Fibroblast of skin of right quadriceps (primary cell): ENCODE results near the gene RGS3.
"Not testable (repeated sequence)": the region's sequence is repeated elsewhere in the genome, so short reads cannot be mapped to it uniquely, and the experiment has no call there.

Experiments
- DNase-seq: peaks from one replicate; pipeline ENCODE4 v3.0.0-alpha.2; 2013

RGS3 gene

GRCh38 chr9:113463418-113464285 is at the start of gene RGS3:
Gene RGS3, plus strand, starts transcription at chr9:113463727. Its CDS starts 76 bp downstream, at chr9:113463803.
- no peak for DNase-seq

GRCh38 chr9:113416149-113416721 is 47.3 kb upstream of the RGS3 start:
- DNase-seq = no peak

- no peak for DNase-seq
Measured at GRCh38 chr9:113417370-113417769, 46.2 kb upstream of the RGS3 start.

GRCh38 chr9:113421726-113422125 is 41.8 kb upstream of the RGS3 start:
- DNase-seq = no peak

- no peak for DNase-seq
Measured at GRCh38 chr9:113425072-113425471, 38.5 kb upstream of the RGS3 start.

GRCh38 chr9:113426701-113427100 is 36.8 kb upstream of the RGS3 start:
- DNase-seq = no peak

- no peak for DNase-seq
Measured at GRCh38 chr9:113427629-113428028, 35.9 kb upstream of the RGS3 start.

GRCh38 chr9:113428062-113428615 is 35.4 kb upstream of the RGS3 start:
- no peak for DNase-seq

- DNase-seq = no peak
Measured at GRCh38 chr9:113431191-113431590, 32.3 kb upstream of the RGS3 start.

GRCh38 chr9:113436728-113437515 is 26.6 kb upstream of the RGS3 start:
- DNase-seq = no peak

- DNase-seq = not testable (repeated sequence)
Measured at GRCh38 chr9:113437716-113438115, 25.8 kb upstream of the RGS3 start.

GRCh38 chr9:113444736-113445135 is 18.8 kb upstream of the RGS3 start:
- DNase-seq = no peak

- peak; percentile 47 for DNase-seq
Measured at GRCh38 chr9:113446323-113446740, 17.2 kb upstream of the RGS3 start.

- DNase-seq = peak; percentile 43
Measured at GRCh38 chr9:113449376-113449775, 14.2 kb upstream of the RGS3 start.

- no peak for DNase-seq
Measured at GRCh38 chr9:113452113-113452605, 11.4 kb upstream of the RGS3 start.

- peak; percentile 85 for DNase-seq
Measured at GRCh38 chr9:113454914-113455761, 8.4 kb upstream of the RGS3 start.

- DNase-seq = peak; percentile 35
Measured at GRCh38 chr9:113456235-113456634, 7.3 kb upstream of the RGS3 start.

- no peak for DNase-seq
Measured at GRCh38 chr9:113461285-113461684, 2.2 kb upstream of the RGS3 start.

- no peak for DNase-seq
Measured at GRCh38 chr9:113461943-113462342, 1.6 kb upstream of the RGS3 start.

- DNase-seq = no peak
Measured at GRCh38 chr9:113462781-113463286, 693 bp upstream of the RGS3 start.

GRCh38 chr9:113464286-113464660 is 746 bp downstream of the RGS3 start:
- DNase-seq = no peak

- DNase-seq = no peak
Measured at GRCh38 chr9:113465599-113466140, 2.1 kb downstream of the RGS3 start.
